GM12864 (cell line): ENCODE results near the gene ZNF491.

Source experiments
- DNase-seq: peaks from one replicate; pipeline ENCODE4 v3.0.0-alpha.2; 2011; ENCODE audit warnings: low read depth
- H3K4me3 ChIP-seq: 2 replicates; pipeline ENCODE4 v1.5.1; 2011; ENCODE audit warnings: mild to moderate bottlenecking, low read depth, low read length, control low read depth
- TF ChIP-seq, protein P1 (sequence below): IDR thresholded peaks from 2 replicates; pipeline ENCODE4 v1.5.1; 2011; ENCODE audit warnings: low read depth, mild to moderate bottlenecking, moderate library complexity, low read length, control low read depth, inconsistent platforms; ENCODE audit errors: missing control alignments

The ZNF491 gene

DNA sequence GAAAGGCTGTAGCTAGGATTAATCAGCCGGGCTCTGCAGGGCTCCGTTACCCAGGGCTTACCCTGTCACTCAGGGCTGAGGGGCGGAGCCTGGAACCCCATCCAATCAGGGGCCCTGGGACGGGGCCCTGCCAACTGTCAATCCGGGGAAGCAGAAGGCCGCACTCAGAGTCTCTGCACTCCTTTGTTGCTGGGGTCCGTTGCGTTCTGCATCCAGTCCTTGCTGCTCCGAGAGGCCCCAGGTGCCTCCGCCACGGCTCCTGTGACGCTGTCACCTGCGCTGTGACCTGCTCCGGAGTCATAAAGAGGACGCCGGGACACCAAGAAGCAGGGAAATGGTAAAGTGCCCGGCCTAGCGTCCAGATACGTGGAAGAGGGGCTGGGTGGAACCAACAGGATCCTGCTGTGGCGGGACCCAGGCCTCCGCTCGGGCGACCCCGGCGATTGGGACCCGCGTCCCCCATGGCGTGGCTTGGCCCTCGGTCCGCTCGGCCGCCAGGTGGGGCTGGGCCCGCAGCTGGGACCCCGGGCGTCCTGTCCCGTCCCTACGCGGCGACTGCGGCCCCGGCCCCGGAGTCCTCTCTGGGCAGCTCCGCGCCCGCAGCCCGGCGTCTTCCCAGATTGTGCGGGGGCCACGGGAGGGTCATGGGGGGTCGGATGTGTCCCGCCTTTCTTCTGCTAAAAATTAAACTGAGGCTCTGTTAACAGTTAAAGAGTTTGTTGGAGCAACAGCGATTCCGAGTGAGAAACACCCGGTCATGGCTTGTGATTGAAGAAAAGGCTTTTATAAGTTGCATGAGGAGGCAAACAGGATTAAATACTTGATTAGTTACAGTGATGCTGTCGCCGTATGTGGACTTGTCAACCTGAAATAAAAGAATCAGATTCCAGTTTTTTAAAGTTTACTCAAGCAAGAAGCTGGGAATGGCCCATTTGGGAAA, at the start of gene ZNF491:
Gene ZNF491, plus strand, starts transcription at position 133 of the 940 bp plus-strand sequence. CDS start 7,431 bp downstream, outside the sequence.
- TF ChIP-seq, protein P1, sequence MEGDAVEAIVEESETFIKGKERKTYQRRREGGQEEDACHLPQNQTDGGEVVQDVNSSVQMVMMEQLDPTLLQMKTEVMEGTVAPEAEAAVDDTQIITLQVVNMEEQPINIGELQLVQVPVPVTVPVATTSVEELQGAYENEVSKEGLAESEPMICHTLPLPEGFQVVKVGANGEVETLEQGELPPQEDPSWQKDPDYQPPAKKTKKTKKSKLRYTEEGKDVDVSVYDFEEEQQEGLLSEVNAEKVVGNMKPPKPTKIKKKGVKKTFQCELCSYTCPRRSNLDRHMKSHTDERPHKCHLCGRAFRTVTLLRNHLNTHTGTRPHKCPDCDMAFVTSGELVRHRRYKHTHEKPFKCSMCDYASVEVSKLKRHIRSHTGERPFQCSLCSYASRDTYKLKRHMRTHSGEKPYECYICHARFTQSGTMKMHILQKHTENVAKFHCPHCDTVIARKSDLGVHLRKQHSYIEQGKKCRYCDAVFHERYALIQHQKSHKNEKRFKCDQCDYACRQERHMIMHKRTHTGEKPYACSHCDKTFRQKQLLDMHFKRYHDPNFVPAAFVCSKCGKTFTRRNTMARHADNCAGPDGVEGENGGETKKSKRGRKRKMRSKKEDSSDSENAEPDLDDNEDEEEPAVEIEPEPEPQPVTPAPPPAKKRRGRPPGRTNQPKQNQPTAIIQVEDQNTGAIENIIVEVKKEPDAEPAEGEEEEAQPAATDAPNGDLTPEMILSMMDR = peak; percentile 34
- DNase-seq = peak; percentile 75
- peak within 1 kb of the TSS; percentile 55 for H3K4me3 ChIP-seq

- H3K4me3 ChIP-seq = no peak overlapping the region
- no peak for DNase-seq
- TF ChIP-seq, protein P1 = no peak
Observed at GRCh38 chr19:11749751-11750150, 48.6 kb upstream of the ZNF491 start.

- H3K4me3 ChIP-seq = no peak overlapping the region
- TF ChIP-seq, protein P1 = no peak
- DNase-seq = no peak
Observed at GRCh38 chr19:11752244-11752736, 46.0 kb upstream of the ZNF491 start.

- no peak for DNase-seq
- H3K4me3 ChIP-seq = no peak overlapping the region
- TF ChIP-seq, protein P1 = no peak
Observed at GRCh38 chr19:11754663-11755062, 43.7 kb upstream of the ZNF491 start.

DNA sequence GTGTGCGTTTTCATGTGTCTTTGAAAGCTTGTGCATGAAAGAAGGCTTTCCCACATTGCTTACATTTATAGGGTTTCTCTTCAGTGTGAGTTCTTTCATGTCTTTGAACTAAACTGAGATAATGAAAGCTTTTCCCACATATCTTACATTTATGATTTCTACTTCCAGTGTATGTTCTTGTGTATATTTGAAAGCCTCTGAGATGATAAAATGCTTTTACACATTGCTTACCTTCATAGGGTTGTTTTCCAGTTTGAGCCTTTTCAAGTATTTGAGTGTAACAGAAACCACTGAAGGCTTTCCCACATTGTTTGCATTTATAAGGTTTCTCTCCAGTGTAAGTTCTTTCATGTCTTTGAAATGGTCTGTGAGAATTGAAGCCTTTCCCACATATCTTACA, 41.4 kb upstream of the ZNF491 start:
- no peak for DNase-seq
- TF ChIP-seq, protein P1 = no peak
- H3K4me3 ChIP-seq = no peak overlapping the region

GRCh38 chr19:11759805-11760204, 38.5 kb upstream of the ZNF491 start:
- TF ChIP-seq, protein P1 = no peak
- DNase-seq = no peak

DNA sequence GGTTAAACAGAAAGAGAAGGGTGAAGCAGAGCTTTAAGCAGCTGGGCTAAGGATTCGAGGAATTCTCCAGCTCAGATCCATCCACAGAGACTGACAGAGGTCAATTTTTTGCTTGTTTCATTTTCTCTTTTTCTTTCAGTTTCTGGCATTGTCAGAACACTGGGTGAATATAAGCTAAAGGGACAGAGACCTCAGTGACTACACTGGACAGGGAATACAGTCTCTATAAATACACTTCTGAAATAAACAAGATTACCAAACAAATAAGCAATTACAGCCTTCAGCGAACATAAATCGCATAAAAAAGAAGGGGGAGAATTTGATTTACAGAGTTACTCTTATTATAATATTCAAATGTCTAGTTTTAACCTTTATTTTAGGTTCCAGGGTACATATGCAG, 35.2 kb upstream of the ZNF491 start:
- DNase-seq = no peak
- TF ChIP-seq, protein P1 = no peak

More at GRCh38 chr19:11759805-11760204, 38.5 kb upstream of the ZNF491 start:
- no peak overlapping the region for H3K4me3 ChIP-seq

More for the DNA sequence above, 35.2 kb upstream of the ZNF491 start:
- H3K4me3 ChIP-seq = no peak overlapping the region
